HAP-1 (cell line): ENCODE results near the gene TARBP2.

ENCODE experiments used
- DNase-seq, 2 experiments: peaks; one replicate each; pipeline ENCODE4 v3.0.0-alpha.2; 2016 to 2020; ENCODE audit warnings: low spot score in 2 of 2
- H3K27me3 ChIP-seq: fragments of 250-450 bp; sonication (Bioruptor Pico); 2 replicates; pipeline ENCODE4 v1.5.1; 2020; ENCODE audit warnings: low read depth, mild to moderate bottlenecking, moderate library complexity
- H3K36me3 ChIP-seq: fragments of 250-450 bp; sonication (Bioruptor Pico); replicated peaks from 2 replicates; pipeline ENCODE4 v1.5.1; 2020; ENCODE audit warnings: mild to moderate bottlenecking
- H3K4me1 ChIP-seq: fragments of 250-450 bp; sonication (Bioruptor Pico); 2 replicates; pipeline ENCODE4 v1.5.1; 2020; ENCODE audit warnings: mild to moderate bottlenecking
- H3K4me3 ChIP-seq: fragments of 250-450 bp; sonication (Bioruptor Pico); 2 replicates; pipeline ENCODE4 v1.5.1; 2020; ENCODE audit warnings: mild to moderate bottlenecking, moderate library complexity
- H3K9me3 ChIP-seq: fragments of 250-450 bp; sonication (Bioruptor Pico); 2 replicates; pipeline ENCODE4 v1.5.1; 2020; ENCODE audit warnings: mild to moderate bottlenecking, moderate library complexity
- in situ Hi-C: fragments of 300-500 bp; cut with MboI; formaldehyde crosslinking; loops from 3 replicates; pipeline ENCODE4 v1.14.3; 2020; ENCODE audit warnings: low sequenced_read_pairs, inconsistent platforms, mixed read lengths

The TARBP2 gene

DNA sequence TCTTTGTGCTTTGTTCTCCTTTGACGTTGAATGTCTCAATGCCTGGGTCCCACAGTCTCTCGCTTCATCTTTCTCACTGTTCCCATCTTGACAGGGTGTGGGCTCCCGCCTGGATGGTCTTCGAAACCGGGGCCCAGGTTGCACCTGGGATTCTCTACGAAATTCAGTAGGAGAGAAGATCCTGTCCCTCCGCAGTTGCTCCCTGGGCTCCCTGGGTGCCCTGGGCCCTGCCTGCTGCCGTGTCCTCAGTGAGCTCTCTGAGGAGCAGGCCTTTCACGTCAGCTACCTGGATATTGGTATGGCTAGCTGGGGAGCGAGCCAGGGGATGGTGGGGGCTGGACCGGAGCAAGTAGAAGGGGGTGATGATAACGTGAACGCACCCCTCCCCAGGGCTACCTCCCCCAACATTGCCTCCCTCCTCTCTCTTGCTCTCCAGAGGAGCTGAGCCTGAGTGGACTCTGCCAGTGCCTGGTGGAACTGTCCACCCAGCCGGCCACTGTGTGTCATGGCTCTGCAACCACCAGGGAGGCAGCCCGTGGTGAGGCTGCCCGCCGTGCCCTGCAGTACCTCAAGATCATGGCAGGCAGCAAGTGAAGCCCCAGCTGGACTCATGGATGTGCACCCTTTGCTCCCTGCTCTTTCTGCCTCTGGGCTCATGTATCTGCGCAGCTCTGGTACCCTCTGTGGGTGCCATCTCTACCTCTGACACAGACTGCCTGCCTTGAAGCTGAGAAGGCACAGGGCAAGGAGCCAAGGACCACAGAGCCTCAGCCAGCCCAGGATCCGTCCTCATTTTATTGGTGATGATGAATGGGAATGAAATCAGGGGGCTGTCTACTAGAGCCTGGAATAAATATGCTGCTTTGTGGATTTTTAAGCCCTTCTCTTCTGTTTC lies 4.7 kb downstream of the TARBP2 start:
- Histone ChIP-seq H3K9me3 (no peaks in the 10 kb centered on the region), H3K27me3 (no peaks in the 10 kb centered on the region), H3K4me3 (no peak overlapping the region), H3K4me1 (peaks cover 8% of the 10 kb centered on the region; the same call in 1 of the 2 replicates), H3K36me3 (peaks cover 16% of the 10 kb centered on the region)
- DNase-seq, result no peak
- in situ Hi-C loops, result loop anchor here (10.0 kb wide), 1 partner anchor 181 kb away; the partner anchor contains the start of gene AAAS

DNA sequence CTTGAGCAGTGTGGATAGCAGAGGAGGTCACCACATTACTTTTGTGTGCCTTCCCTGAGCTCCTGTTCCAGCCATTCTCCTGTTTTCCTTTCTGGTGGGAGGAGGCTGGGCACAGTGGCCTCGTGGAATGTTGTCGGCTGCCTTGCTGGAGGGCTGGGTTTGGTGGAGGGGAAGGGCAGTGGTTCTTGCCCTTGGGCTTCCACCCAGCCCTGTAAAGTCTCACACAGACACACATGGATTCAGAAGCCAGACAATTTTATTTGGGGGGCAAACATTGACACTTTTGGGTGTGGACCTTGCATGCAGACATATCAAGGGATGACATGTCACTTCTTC lies 5.3 kb downstream of the TARBP2 start:
- no peak overlapping the region for H3K4me3 ChIP-seq
- in situ Hi-C loops, result loop anchor here (10.0 kb wide), 1 partner anchor 182 kb away; the partner anchor contains the start of gene AAAS
- H3K27me3 ChIP-seq, result no peaks in the 10 kb centered on the region
- H3K9me3 ChIP-seq, result no peaks in the 10 kb centered on the region
- DNase-seq, result no peak
- H3K36me3 ChIP-seq, result peaks cover 16% of the 10 kb centered on the region
- peaks cover 8% of the 10 kb centered on the region; the same call in 1 of the 2 replicates for H3K4me1 ChIP-seq

DNA sequence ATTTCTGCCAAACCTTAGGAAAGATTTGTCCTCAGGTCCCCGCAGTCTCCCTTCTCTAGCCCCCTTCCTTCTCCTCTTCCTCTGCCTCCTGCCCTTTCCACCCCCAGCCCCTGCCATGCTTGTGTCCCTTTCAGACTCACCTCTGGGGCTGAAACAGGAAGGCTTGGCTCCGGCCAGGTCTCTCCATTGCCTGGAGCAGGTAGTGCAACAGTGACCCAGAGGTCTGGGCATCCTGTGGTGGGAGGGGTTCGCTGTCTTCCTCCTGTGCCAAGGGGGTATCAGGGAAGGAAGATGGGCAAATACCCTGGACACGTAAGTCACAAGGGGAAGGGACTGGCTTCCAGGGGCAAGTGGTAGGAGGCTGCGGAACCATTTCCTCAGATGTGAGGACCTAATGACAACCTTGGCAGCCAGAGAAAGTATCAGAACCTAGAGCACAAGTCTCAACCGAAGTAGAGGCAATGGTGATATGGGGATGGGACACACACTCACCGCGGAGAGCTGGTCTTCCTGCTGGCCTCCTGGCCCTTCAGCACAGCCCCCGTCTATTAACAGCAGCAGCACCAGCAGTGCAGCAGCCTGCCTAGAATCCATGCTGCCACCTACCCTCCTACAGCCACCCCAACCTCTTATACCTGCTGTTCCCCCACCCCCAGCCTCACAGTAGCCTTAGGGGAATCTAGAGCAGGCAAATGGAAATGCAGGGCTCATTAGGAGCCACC lies 6.0 kb downstream of the TARBP2 start, which contains the start of gene NPFF:
Gene NPFF, minus strand, starts transcription at position 604 of the 722 bp plus-strand sequence. Its CDS starts 10 bp downstream, at position 594.
- H3K9me3 ChIP-seq, result no peaks in the 10 kb centered on the region
- no peak for DNase-seq
- in situ Hi-C loops, result loop anchor here (10.0 kb wide), 1 partner anchor 182 kb away; the partner anchor contains the start of gene AAAS
- H3K36me3 ChIP-seq, result peaks cover 16% of the 10 kb centered on the region
- no peak within 1 kb of the TSS for H3K4me3 ChIP-seq
- no peaks in the 10 kb centered on the region for H3K27me3 ChIP-seq
- peaks cover 2% of the 10 kb centered on the region; the same call in 1 of the 2 replicates for H3K4me1 ChIP-seq

DNA sequence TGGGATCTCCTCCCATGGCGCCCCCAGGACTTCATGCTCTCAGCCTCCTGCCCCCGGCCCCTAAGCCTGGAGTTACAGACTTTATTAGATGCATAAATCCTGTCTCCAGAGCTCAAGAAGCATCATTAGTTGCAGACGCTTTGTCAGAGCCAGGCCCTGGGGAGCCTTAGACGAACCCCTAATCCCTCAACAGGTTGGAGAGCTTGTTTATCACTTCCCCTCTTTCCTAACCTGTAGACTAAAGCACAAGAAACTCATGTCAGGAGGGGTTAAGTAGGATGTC lies 6.5 kb downstream of the TARBP2 start:
- H3K27me3 ChIP-seq, result no peaks in the 10 kb centered on the region
- no peaks in the 10 kb centered on the region for H3K4me1 ChIP-seq
- peaks cover 16% of the 10 kb centered on the region for H3K36me3 ChIP-seq
- H3K9me3 ChIP-seq, result no peaks in the 10 kb centered on the region
- in situ Hi-C loops, result loop anchor here (10.0 kb wide), 1 partner anchor 183 kb away; the partner anchor contains the start of gene AAAS
- DNase-seq, result no peak
- H3K4me3 ChIP-seq, result no peak overlapping the region

DNA sequence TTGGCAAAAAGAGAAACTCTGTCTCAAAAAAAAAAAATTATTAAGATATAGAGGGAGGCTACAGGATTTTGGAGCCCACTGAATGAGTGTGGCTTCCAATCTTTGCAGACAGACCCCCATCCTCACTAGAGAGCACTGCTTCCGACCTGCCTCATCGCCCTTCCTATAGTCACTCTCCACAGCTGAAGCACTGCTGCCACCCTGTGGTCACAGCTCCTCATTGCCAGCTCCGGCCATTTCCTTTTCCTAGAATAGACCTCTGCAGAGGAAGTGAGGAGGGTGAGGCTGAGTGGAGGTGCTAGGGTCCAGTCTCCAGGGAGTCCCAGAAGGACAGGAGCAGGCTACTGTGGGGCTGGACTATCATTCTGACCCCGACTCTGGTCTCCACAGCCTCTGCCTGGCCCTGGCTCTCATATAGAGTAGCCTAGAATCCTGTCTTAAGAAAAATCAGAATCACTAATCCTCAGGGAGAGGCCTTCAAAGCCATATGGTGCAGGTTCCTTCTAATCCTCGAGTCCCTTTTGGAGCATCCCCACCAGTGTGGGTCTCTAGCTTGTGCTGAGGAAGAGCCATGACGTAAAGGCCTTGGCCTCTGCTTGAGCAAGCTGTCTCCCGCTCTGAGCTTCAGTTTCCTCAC lies 7.6 kb downstream of the TARBP2 start:
- Histone ChIP-seq H3K9me3 (no peaks in the 10 kb centered on the region), H3K4me1 (no peaks in the 10 kb centered on the region), H3K36me3 (peaks cover 16% of the 10 kb centered on the region), H3K27me3 (no peaks in the 10 kb centered on the region), H3K4me3 (no peak overlapping the region)
- DNase-seq, result peak; percentile 79 to 91
- in situ Hi-C loops, result loop anchor here (10.0 kb wide), 1 partner anchor 184 kb away; the partner anchor contains the start of gene AAAS

DNA sequence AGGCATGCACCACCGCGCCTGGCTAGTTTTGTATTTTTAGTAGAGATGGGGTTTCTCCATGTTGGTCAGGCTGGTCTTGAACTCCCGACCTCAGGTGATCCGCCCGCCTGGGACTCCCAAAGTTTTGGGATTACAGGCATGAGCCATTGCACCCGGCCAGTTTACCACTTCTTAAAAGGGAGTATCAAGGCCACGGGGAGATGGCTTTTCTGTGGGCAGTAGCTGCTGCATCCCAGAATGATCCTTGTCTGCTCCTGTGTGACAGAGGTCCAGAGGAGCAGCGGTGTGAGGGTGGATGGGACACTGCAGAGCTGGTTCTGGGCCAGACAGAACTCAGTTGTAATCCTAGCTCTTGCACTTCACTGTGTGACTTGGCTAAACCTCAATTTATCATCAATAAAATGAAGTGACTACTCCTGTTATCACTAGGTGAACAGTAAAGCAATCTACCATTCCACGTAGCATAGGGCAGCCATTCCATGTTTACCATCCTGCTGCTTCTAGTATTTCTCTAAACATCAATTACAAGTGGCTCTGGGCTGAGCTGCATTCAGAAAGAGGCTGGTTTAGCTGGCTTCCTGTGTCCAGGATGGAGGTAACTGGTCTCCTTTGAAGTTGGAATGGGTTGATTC lies 9.2 kb downstream of the TARBP2 start:
- no peaks in the 10 kb centered on the region for H3K4me1 ChIP-seq
- H3K27me3 ChIP-seq, result no peaks in the 10 kb centered on the region
- no peaks in the 10 kb centered on the region for H3K9me3 ChIP-seq
- DNase-seq, result no peak
- peaks cover 17% of the 10 kb centered on the region for H3K36me3 ChIP-seq
- H3K4me3 ChIP-seq, result no peak overlapping the region
- in situ Hi-C loops, result loop anchor here (10.0 kb wide), 1 partner anchor 305 kb away; the partner anchor contains the start of gene ITGB7

DNA sequence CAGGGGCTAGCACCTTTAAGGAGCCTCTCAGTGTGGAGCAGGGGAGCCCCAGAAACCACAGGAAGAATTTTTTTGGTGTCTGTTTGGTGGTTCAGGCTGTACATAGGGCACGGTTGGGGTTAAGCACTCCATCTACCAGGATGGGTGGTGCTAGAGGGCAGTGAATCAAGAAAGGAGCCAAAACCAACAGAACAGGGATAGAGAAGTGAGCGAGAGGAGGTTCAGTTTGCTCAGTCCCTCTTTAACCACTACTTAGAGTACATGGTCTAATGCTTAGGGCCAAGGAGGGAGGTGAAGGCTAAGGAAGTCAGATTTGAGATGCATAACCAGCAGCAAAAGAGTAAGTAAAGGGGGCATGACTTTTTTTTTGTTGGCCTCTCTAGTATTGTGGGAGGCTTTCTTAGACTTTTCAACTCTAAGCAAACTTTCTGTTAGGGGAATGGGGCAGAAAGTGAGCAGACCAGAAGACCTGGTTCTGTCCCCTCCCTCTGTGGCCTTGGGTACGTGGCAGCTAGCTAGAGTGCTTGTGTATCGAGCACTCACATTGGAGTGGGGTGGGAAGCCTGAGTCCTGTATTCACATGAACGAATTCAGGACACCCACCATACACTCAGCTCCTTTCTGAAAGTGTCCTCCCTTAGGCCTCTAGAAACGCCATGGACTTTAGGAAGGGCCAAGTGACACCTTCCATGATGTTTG lies 12.8 kb downstream of the TARBP2 start:
- H3K36me3 ChIP-seq, result peaks cover 13% of the 10 kb centered on the region
- in situ Hi-C loops, result loop anchor here (10.0 kb wide), 1 partner anchor 309 kb away; the partner anchor contains the start of gene ITGB7
- H3K9me3 ChIP-seq, result no peaks in the 10 kb centered on the region
- DNase-seq, result no peak
- no peaks in the 10 kb centered on the region for H3K27me3 ChIP-seq
- H3K4me1 ChIP-seq, result no peaks in the 10 kb centered on the region
- no peak overlapping the region for H3K4me3 ChIP-seq

DNA sequence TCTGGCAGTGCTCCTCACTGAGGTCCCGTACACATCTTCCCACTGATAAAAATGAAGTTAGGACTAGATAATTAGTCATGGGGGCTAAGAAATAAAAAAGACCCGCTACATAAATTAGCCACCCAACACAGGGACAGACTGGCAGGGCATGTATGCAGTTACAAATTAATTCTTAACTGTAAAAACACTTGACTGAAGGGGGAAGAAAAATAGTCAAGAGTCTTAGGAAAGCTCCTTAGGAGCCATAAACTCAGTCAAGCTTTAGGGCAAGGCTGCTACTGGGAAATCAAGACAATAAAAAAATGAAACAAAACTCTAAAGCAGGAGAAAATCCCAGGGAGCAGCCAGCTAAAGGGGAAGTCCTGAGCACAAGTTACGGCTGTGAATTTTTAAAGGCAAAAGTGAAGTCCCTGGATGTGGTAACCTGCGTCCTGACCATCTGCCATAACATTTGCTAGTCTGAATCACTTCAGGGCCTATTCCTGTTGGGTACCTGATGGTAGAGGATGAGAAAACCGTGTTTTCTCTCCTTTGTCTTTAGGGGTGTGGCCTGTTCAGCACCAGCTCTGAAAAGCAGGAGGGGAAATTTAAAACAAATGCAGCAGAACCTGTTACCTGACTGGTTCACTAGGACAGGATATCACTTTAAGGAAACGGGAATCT lies 13.7 kb downstream of the TARBP2 start:
- Histone ChIP-seq H3K4me1 (no peaks in the 10 kb centered on the region), H3K36me3 (peaks cover 13% of the 10 kb centered on the region), H3K9me3 (no peaks in the 10 kb centered on the region), H3K4me3 (no peak overlapping the region), H3K27me3 (no peaks in the 10 kb centered on the region)
- no peak for DNase-seq
- in situ Hi-C loops, result loop anchor here (10.0 kb wide), 1 partner anchor 310 kb away; the partner anchor contains the start of gene ITGB7

DNA sequence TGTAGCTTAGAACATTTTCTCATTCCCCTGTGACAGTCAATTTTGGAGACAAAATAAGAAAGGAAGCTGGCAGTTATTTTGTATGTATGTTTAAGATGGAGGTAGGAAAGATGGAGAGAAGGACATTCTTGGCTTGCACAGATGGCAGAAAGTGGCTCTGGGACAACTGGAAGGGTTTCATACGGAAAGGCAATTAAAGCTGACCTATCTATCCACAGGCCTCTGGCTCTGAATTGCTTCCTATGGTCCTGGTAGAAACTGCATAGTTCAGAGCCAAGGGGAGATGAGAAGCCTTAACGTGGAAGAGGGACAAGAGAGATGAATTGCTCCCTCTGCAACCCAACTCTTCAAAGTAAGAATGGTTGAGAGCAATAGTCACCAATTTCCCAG lies 14.2 kb downstream of the TARBP2 start:
- Histone ChIP-seq H3K9me3 (no peaks in the 10 kb centered on the region), H3K36me3 (peaks cover 13% of the 10 kb centered on the region), H3K4me3 (no peak overlapping the region), H3K4me1 (no peaks in the 10 kb centered on the region), H3K27me3 (no peaks in the 10 kb centered on the region)
- in situ Hi-C loops, result loop anchor here (10.0 kb wide), 1 partner anchor 310 kb away; the partner anchor contains the start of gene ITGB7
- no peak for DNase-seq

DNA sequence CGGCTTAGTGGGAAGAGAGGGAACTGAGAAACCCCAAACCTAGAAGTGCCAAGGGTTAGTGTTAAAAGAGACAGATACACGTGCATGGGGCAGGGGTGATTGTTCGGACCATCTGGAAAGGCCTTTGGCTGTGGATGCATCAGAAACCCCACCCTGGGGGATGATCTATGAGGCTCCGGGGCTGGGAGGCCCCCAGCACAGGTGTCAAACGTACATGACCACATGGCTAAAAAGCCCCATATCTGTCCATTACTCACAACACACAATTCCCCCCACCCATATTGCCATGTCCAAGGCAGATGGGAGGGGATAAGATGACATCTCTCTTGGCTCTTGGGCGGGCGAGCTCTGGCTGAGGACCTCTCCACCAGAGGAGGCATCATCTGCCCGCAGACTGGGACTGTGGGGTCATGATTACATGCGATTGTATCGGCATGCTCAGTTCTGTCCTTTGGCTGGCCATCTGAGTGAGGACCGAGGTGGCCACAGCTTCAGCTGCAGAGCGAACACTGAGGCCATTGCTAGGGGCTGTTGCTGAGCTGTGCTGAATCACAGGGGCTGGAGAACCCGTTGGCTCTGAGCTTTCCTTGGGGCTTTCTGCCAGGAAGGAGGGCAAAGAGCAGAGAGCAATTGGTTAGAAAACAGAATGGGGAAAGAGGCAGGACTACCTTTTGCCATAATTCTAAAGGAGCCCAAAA lies 15.8 kb downstream of the TARBP2 start:
- Histone ChIP-seq H3K4me3 (no peak overlapping the region), H3K4me1 (no peaks in the 10 kb centered on the region), H3K36me3 (peaks cover 13% of the 10 kb centered on the region), H3K27me3 (no peaks in the 10 kb centered on the region), H3K9me3 (no peaks in the 10 kb centered on the region)
- in situ Hi-C loops, result loop anchor here (10.0 kb wide), 1 partner anchor 312 kb away; the partner anchor contains the start of gene ITGB7
- no peak for DNase-seq

DNA sequence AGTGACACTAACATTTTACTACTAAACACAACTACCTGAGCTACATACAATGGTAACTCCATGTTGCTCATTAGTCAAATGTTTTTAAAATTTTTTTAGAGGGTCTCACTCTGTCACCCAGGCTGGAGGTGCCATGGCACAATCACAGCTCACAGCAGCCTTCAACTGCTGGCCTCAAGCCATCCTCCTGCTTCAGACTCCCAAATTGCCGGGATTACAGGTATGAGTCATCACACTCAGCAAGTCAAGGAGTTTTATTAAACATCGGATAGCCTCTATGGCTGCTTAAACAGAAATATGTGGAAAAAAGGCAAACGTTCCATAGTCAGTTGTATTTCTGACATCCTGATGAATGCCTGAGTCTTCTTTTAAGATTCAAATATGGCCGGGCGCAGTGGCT lies 17.3 kb downstream of the TARBP2 start:
- no peaks in the 10 kb centered on the region for H3K27me3 ChIP-seq
- DNase-seq, result no peak
- H3K4me1 ChIP-seq, result no peaks in the 10 kb centered on the region
- peaks cover 20% of the 10 kb centered on the region for H3K36me3 ChIP-seq
- H3K4me3 ChIP-seq, result no peak overlapping the region
- no peaks in the 10 kb centered on the region for H3K9me3 ChIP-seq
- in situ Hi-C loops, result loop anchor here (10.0 kb wide), 1 partner anchor 314 kb away; the partner anchor contains the start of gene ITGB7

DNA sequence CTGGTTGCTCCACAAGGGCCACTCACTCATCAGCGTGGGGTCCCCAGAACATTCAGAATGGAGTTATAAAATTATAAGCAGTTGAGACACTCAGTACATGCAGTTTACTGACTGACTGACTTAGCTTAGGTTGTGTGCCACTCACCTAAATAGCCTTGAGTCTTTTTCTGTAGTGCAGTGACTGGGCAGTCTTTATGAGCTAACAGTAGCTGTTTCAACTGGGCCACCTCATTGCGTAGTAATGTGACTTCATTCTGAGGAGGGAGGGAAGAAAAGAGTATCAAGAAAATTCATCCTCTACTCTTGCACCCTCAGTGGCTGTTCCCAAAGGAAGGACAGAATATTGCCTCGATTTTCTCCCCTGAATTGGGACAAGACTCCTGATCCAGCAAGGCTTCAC lies 22.0 kb downstream of the TARBP2 start:
- peaks cover 6% of the 10 kb centered on the region for H3K36me3 ChIP-seq
- in situ Hi-C loops, result no loop called here
- H3K9me3 ChIP-seq, result no peaks in the 10 kb centered on the region
- no peak for DNase-seq
- H3K4me3 ChIP-seq, result no peak overlapping the region
- H3K4me1 ChIP-seq, result no peaks in the 10 kb centered on the region
- H3K27me3 ChIP-seq, result no peaks in the 10 kb centered on the region
